Psoas muscle (tissue), 8 donors: Measurements from ENCODE around the gene UGT1A5. TPM values are rescaled to one million over a fixed set of nuclear protein-coding genes. Genes with fewer than 3 reads are reported as not detected.
A peak's percentile ranks its signal among the peaks of the same experiment; 100 is the strongest.

Source experiments
- ATAC-seq, 4 donors: fragments of 200-7000 bp; cut with Tn5 transposase; one replicate each; pipeline ENCODE4 v1.9.1; 2020; ENCODE audit warnings: moderate library complexity in 3 of 4, mild to moderate bottlenecking in 2 of 4
- DNase-seq, 2 donors: peaks; one replicate each; pipeline ENCODE4 v3.0.0-alpha.2; 2020
- H3K27ac ChIP-seq: fragments of 200-600 bp; one replicate; pipeline ENCODE4 v1.8.0; 2022
- H3K27me3 ChIP-seq, 3 donors: fragments of 200-600 bp in 1 of 3; one replicate each; pipeline versions ENCODE4 v1.6.1 to v1.8.0; 2013 to 2022; ENCODE audit warnings: low read length in 2 of 3, mild to moderate bottlenecking in 2 of 3, moderate library complexity in 1 of 3; ENCODE audit not compliant: insufficient read depth in 3 of 3
- H3K36me3 ChIP-seq, 2 donors: fragments of 200-600 bp in 1 of 2; one replicate each; pipeline versions ENCODE4 v1.6.1 to v1.8.0; 2013 to 2022; ENCODE audit warnings: low read depth in 1 of 2, mild to moderate bottlenecking in 1 of 2, moderate library complexity in 1 of 2; ENCODE audit not compliant: insufficient read depth in 1 of 2
- H3K4me1 ChIP-seq: fragments of 200-600 bp; one replicate; pipeline ENCODE4 v1.8.0; 2022
- H3K4me3 ChIP-seq: fragments of 200-600 bp; one replicate; pipeline ENCODE4 v1.8.0; 2022; ENCODE audit warnings: mild to moderate bottlenecking
- H3K9me3 ChIP-seq: fragments of 200-600 bp; one replicate; pipeline ENCODE4 v1.8.0; 2022
- CTCF ChIP-seq: fragments of 200-600 bp; IDR thresholded peaks from one replicate; pipeline ENCODE4 v1.8.0; 2022; ENCODE audit warnings: antibody characterized with exemption
- WGBS, 3 donors: extraction: QIAGEN DNeasy Blood & Tissue Kit; methylation state at CpG; one replicate each; pipeline versions ENCODE4 v1.1.6 to v1.1.7; 2013; 5-methylcytosine and 5-hydroxymethylcytosine counted together
- intact Hi-C, 2 donors: fragments of 100-400 bp; cut with DNase I; formaldehyde crosslinking; loops; one replicate each; pipeline versions ENCODE4 v1.11.0 to v1.14.2; 2022
- polyA plus RNA-seq, 3 donors: library from polyadenylated mRNA; stranded (reverse); fragments of 200-250 nt; gene quantifications; one replicate each; pipeline ENCODE4 v1.2.3, GENCODE V29; 2013
- total RNA-seq, 4 donors: library from RNA; stranded (reverse); fragmentation: NEBNext Ultra II Directional in 2 of 4; extraction: Animal tissue kit (Norgen Biotek cat#: 25700) in 2 of 4; gene quantifications; one replicate each; pipeline versions ENCODE4 v1.2.1 to v1.2.4, GENCODE V29; 2021 to 2023
- donor health status: healthy with polysubstance abuse.
- donor health status: DM: no; HTN: no; CAD: no; lungs with moderate emphysema.
- donor health status: Bipolar disorder and iron deficiency.
- donor health status: healthy.
- donor health status: DM: yes; HTN: yes; CAD: no.
- donor health status: DM: no; HTN: no; CAD: no.
- donor health status: DM: no; HTN: no; CAD: no.
- donor health status: DM: yes; HTN: yes; CAD: no.

The UGT1A5 gene
- total and polyA plus RNA-seq, 7 donors, result not detected

GRCh38 chr2:233706720-233707119 lies 6.0 kb upstream of the UGT1A5 start:
- ATAC-seq, result no peak
- Histone ChIP-seq H3K9me3 (peaks cover 2% of the 10 kb centered on the region), H3K36me3 (no peaks in the 10 kb centered on the region), H3K4me1 (no peaks in the 10 kb centered on the region), H3K27me3 (peaks cover 0 to 4% (median 0%) of the 10 kb centered on the region in 3 donors), H3K4me3 (no peak overlapping the region), H3K27ac (no peak overlapping the region)
- no peak for TF ChIP-seq CTCF
- intact Hi-C loops, result no loop called here
- WGBS, 3 donors, result 0 to 47% (median 13%) methylated on average over 1 of the region's 1 CpG
- DNase-seq, result no peak

- H3K4me3 ChIP-seq, result no peak overlapping the region
- H3K36me3 ChIP-seq, result no peaks in the 10 kb centered on the region
- TF ChIP-seq CTCF, result no peak
- intact Hi-C loops, result no loop called here
- ATAC-seq (no peak), DNase-seq (no peak)
- no peak overlapping the region for H3K27ac ChIP-seq
- 77 to 85% (median 80%) methylated on average over 10 of the region's 10 CpGs for WGBS, 3 donors
- no peaks in the 10 kb centered on the region for H3K4me1 ChIP-seq
- H3K27me3 ChIP-seq, result peaks cover 0 to 4% (median 0%) of the 10 kb centered on the region in 3 donors
- peaks cover 2% of the 10 kb centered on the region for H3K9me3 ChIP-seq
Measured at GRCh38 chr2:233707940-233708644, 4.6 kb upstream of the UGT1A5 start.

- TF ChIP-seq CTCF, result no peak
- Histone ChIP-seq H3K36me3 (no peaks in the 10 kb centered on the region), H3K9me3 (peaks cover under 1% of the 10 kb centered on the region), H3K4me1 (no peaks in the 10 kb centered on the region), H3K27me3 (peaks cover 0 to 4% (median 0%) of the 10 kb centered on the region in 3 donors), H3K27ac (no peak overlapping the region), H3K4me3 (no peak overlapping the region)
- ATAC-seq (no peak), DNase-seq (no peak)
- WGBS, 3 donors, result 84 to 91% (median 86%) methylated on average over 5 of the region's 5 CpGs
- intact Hi-C loops, result no loop called here
Measured at GRCh38 chr2:233708942-233709341, 3.8 kb upstream of the UGT1A5 start.

- Histone ChIP-seq H3K9me3 (no peaks in the 10 kb centered on the region), H3K27me3 (no peaks in the 10 kb centered on the region), H3K4me3 (no peak overlapping the region), H3K36me3 (no peaks in the 10 kb centered on the region), H3K4me1 (no peaks in the 10 kb centered on the region), H3K27ac (no peak overlapping the region)
- peak; percentile 59 to 75 for DNase-seq
- TF ChIP-seq CTCF, result peak; percentile 48
- 32 to 37% (median 32%) methylated on average over 11 of the region's 11 CpGs for WGBS, 3 donors
- intact Hi-C loops, result no loop called here
- ATAC-seq, result peak in 1 of 4 donors; percentile 76
Measured at GRCh38 chr2:233711312-233712008, 1.2 kb upstream of the UGT1A5 start.
